Brain microvascular endothelial cell (primary cell): ENCODE measurements around the gene MARVELD1.
A peak's percentile ranks its signal among the peaks of the same experiment; 100 is the strongest.

Experiments
- DNase-seq: peaks from one replicate; pipeline ENCODE4 v3.0.0-alpha.2; 2020
- H3K27ac ChIP-seq: fragments of 250-450 bp; sonication (Bioruptor Pico); 2 replicates; pipeline ENCODE4 v1.5.1; 2020; ENCODE audit warnings: mild to moderate bottlenecking, moderate library complexity
- H3K27me3 ChIP-seq: fragments of 250-450 bp; sonication (Bioruptor Pico); replicated peaks from 2 replicates; pipeline ENCODE4 v1.5.1; 2020; ENCODE audit warnings: mild to moderate bottlenecking
- H3K36me3 ChIP-seq: fragments of 250-450 bp; sonication (Bioruptor Pico); replicated peaks from 2 replicates; pipeline ENCODE4 v1.5.1; 2020; ENCODE audit warnings: mild to moderate bottlenecking
- H3K4me3 ChIP-seq: 2 replicates; pipeline ENCODE4 v1.5.1; 2011; ENCODE audit warnings: low read depth, mild to moderate bottlenecking, control low read depth, low read length, moderate library complexity
- in situ Hi-C: cut with HindIII; loops from 2 replicates; pipeline ENCODE4 v1.10.0; 2017; ENCODE audit warnings: low sequenced_read_pairs, low pct_ligation_motif_present
- TF ChIP-seq, protein P1 (sequence below): IDR thresholded peaks from 2 replicates; pipeline ENCODE4 v1.5.1; 2011; ENCODE audit warnings: low read depth, mild to moderate bottlenecking, moderate library complexity, low read length, control low read depth, inconsistent platforms; ENCODE audit errors: missing control alignments

MARVELD1 gene

DNA sequence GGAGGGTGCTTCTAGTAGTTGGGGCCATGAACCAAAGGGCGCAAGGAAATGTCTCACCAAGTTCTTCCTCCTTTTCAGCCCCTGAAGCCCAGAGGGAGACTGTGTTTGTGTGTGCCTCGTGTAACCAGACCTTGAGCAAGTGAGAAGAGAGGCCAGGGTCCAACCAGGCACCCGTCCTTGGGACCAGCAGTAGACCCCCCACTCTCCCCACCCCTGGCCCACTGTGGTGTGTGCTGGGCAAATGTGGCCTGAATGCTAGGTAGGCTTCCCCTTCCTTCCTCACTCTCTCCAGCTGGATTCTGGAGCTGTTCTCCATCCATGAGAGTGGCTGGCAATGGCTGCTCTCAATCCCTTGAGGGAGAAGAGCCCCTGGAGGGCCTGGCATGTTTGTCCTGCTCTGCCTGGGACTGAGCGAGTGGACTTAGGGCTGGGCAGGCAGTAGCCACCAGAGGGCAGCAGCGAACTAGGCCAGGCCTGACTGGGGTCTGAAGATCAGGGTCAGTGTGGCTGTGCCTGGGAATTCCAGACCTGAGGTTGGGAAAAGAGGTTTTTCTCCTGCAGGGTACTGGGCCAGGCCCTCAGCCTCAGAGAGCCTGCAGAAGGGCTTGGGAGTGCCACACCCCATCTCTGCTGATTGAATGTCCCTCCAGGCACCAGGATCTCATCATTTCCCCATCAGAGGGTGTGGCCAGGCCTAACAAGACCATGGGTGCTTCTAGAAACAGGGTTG, 45.8 kb downstream of the MARVELD1 start:
- Histone ChIP-seq H3K27me3 (no peaks in the 10 kb centered on the region), H3K4me3 (no peak overlapping the region), H3K36me3 (peaks cover 44% of the 10 kb centered on the region), H3K27ac (no peak overlapping the region)
- TF ChIP-seq, protein P1, sequence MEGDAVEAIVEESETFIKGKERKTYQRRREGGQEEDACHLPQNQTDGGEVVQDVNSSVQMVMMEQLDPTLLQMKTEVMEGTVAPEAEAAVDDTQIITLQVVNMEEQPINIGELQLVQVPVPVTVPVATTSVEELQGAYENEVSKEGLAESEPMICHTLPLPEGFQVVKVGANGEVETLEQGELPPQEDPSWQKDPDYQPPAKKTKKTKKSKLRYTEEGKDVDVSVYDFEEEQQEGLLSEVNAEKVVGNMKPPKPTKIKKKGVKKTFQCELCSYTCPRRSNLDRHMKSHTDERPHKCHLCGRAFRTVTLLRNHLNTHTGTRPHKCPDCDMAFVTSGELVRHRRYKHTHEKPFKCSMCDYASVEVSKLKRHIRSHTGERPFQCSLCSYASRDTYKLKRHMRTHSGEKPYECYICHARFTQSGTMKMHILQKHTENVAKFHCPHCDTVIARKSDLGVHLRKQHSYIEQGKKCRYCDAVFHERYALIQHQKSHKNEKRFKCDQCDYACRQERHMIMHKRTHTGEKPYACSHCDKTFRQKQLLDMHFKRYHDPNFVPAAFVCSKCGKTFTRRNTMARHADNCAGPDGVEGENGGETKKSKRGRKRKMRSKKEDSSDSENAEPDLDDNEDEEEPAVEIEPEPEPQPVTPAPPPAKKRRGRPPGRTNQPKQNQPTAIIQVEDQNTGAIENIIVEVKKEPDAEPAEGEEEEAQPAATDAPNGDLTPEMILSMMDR: peak; percentile 97
- peak; percentile 40 for DNase-seq
- in situ Hi-C loops: loop anchor here (25.0 kb wide), 1 partner anchor 103 kb away; no protein-coding TSS in a partner anchor

DNA sequence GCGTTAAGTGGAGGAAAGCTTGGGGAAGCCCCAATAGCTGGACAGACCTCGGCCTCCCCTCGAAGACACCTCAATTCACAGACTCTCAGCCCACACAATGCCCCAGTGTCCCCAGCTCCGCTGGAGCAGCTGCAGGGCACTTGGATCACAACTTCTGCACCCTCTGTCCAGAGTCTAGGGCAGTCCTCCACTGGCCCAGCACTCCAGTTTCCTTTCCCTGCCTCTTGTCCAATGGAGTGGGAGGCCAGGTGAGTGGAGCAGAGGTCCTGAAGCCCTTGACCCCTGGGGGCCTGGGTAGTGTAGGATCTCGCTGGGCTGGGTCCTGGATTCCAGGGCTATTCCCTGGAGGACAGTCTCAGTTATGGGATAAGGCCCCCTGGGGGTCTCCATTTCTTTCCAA, 46.4 kb downstream of the MARVELD1 start:
- Histone ChIP-seq H3K27me3 (no peaks in the 10 kb centered on the region), H3K27ac (no peak overlapping the region), H3K4me3 (no peak overlapping the region), H3K36me3 (peaks cover 38% of the 10 kb centered on the region)
- TF ChIP-seq, protein P1: no peak
- no peak for DNase-seq
- in situ Hi-C loops: loop anchor here (25.0 kb wide), 1 partner anchor 102 kb away; no protein-coding TSS in a partner anchor

DNA sequence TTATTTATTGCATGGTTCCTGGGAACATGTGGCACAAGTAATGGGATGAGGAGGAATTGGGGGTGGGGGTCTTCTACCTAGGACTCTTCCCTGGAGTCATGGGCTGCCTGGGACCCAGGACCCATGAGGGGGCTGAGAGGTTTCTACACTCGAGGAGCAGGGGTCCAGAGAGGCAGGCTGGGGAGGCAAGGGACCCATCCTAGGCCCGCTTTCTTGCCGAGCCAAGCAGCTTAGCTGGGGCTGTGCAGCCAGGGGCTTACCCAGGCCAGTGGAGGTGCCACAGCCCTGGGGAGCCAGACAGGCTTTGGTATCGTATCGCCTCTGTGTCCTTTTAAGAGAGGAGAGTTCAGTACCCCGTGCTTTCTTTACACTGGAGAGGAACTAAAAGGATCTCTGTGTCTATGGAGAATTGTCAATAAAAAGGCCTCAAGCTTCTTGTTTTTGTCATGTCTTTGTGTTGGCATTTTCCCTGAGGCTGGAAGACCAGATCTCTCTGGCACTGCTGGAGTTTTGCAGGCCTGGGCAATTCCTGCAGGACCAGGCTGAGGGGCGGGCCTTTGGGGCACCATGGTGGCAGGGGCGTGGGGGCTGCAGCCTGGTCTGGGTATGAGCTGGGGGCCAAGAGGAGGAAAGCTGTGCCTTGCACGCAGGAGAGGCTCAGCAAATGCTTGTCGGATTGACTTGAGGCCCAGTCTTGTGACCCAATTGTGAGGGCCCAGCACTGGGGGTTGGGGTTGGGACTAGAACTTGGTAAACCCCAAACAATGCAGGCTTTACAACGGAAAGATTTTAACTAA, 47.1 kb downstream of the MARVELD1 start:
- peaks cover 31% of the 10 kb centered on the region for H3K36me3 ChIP-seq
- no peak overlapping the region for H3K4me3 ChIP-seq
- H3K27me3 ChIP-seq: no peaks in the 10 kb centered on the region
- in situ Hi-C loops: loop anchor here (25.0 kb wide), 1 partner anchor 102 kb away; no protein-coding TSS in a partner anchor
- TF ChIP-seq, protein P1: no peak
- H3K27ac ChIP-seq: no peak overlapping the region
- DNase-seq: no peak

DNA sequence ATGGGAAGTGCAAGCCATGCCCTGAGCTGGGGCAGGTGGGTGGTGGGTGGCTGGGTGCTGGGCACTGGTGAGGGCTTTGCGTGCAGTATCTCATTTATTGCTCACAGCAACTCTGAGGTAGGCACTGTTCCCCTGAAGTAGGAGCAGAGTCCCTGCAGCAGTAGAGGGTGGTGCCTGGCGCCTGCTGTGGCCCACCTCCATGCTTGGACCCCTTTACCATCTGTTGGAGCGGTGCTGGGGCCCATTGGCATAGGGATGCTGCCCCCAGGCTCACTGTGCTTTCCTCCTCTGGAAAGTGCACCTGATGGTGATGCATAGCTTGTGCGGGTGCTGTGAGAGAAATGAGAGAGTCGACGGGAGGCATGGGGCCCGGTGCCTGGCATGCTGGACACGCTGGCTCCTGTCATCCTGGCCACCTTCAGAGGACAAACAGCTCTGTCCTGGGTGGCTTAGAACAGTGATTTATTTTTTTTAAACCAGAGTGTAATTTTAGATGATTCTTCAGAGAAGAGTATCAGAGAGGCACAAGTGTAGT, 47.9 kb downstream of the MARVELD1 start:
- Histone ChIP-seq H3K36me3 (peaks cover 27% of the 10 kb centered on the region), H3K27ac (no peak overlapping the region), H3K4me3 (no peak overlapping the region), H3K27me3 (no peaks in the 10 kb centered on the region)
- TF ChIP-seq, protein P1: no peak
- no peak for DNase-seq
- in situ Hi-C loops: loop anchor here (25.0 kb wide), 1 partner anchor 101 kb away; no protein-coding TSS in a partner anchor

DNA sequence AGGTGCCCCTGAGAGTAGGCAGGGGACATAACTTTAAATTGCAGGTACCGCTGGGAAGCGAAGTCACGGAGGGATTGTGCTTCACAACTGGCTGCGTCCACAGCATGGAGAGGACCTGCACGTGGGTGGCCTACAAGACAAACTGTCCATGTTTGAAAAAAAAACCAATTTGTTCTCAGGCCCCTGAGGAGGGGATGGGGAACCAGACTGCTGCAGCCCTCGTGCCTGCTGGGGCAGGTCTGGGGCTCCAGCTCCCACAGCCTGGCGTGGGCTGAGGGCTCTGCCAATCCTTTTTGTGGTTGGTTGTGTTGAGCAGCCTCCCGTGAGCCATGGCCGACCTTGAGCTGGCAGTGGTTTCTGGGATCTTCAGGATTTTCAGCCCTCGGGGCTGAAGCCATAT, 48.5 kb downstream of the MARVELD1 start:
- peaks cover 25% of the 10 kb centered on the region for H3K36me3 ChIP-seq
- in situ Hi-C loops: loop anchor here (25.0 kb wide), 1 partner anchor 100 kb away; no protein-coding TSS in a partner anchor

More for the DNA sequence above, 48.5 kb downstream of the MARVELD1 start:
- Histone ChIP-seq H3K27ac (no peak overlapping the region), H3K27me3 (no peaks in the 10 kb centered on the region), H3K4me3 (no peak overlapping the region)
- no peak for DNase-seq
- TF ChIP-seq, protein P1: no peak
